Myocyte (in vitro differentiated cells): Measurements from ENCODE around the gene TRIM37. TPM values are rescaled to one million over a fixed set of nuclear protein-coding genes. Genes with fewer than 3 reads are reported as not detected.
A peak's percentile ranks its signal among the peaks of the same experiment; 100 is the strongest.
"Not testable (repeated sequence)": the region's sequence is repeated elsewhere in the genome, so short reads cannot be mapped to it uniquely, and the experiment has no call there.

Experiments
- DNase-seq: peaks from one replicate; pipeline ENCODE4 v3.0.0-alpha.2; 2012; ENCODE audit warnings: low read depth
- polyA plus RNA-seq: library from polyadenylated mRNA; unstranded; fragments of >200 nt; gene quantifications from one replicate; pipeline ENCODE4 v1.2.1, GENCODE V29; 2012; ENCODE audit warnings: missing spikeins
- total RNA-seq: library from RNA; depleted of rRNA; stranded (reverse); fragments of >200 nt; gene quantifications from 2 replicates; pipeline ENCODE4 v1.2.3, GENCODE V29; 2014

Gene TRIM37, protein sequence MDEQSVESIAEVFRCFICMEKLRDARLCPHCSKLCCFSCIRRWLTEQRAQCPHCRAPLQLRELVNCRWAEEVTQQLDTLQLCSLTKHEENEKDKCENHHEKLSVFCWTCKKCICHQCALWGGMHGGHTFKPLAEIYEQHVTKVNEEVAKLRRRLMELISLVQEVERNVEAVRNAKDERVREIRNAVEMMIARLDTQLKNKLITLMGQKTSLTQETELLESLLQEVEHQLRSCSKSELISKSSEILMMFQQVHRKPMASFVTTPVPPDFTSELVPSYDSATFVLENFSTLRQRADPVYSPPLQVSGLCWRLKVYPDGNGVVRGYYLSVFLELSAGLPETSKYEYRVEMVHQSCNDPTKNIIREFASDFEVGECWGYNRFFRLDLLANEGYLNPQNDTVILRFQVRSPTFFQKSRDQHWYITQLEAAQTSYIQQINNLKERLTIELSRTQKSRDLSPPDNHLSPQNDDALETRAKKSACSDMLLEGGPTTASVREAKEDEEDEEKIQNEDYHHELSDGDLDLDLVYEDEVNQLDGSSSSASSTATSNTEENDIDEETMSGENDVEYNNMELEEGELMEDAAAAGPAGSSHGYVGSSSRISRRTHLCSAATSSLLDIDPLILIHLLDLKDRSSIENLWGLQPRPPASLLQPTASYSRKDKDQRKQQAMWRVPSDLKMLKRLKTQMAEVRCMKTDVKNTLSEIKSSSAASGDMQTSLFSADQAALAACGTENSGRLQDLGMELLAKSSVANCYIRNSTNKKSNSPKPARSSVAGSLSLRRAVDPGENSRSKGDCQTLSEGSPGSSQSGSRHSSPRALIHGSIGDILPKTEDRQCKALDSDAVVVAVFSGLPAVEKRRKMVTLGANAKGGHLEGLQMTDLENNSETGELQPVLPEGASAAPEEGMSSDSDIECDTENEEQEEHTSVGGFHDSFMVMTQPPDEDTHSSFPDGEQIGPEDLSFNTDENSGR
- 67.5 and 75.0 TPM in 2 replicates for total RNA-seq
- polyA plus RNA-seq, result 19.3 TPM

GRCh38 chr17:59106463-59107305, at the start of gene TRIM37:
Gene TRIM37, minus strand, starts transcription at chr17:59106880. Its CDS starts 419 bp downstream, at chr17:59106461.
- peak; percentile 99 for DNase-seq

DNA sequence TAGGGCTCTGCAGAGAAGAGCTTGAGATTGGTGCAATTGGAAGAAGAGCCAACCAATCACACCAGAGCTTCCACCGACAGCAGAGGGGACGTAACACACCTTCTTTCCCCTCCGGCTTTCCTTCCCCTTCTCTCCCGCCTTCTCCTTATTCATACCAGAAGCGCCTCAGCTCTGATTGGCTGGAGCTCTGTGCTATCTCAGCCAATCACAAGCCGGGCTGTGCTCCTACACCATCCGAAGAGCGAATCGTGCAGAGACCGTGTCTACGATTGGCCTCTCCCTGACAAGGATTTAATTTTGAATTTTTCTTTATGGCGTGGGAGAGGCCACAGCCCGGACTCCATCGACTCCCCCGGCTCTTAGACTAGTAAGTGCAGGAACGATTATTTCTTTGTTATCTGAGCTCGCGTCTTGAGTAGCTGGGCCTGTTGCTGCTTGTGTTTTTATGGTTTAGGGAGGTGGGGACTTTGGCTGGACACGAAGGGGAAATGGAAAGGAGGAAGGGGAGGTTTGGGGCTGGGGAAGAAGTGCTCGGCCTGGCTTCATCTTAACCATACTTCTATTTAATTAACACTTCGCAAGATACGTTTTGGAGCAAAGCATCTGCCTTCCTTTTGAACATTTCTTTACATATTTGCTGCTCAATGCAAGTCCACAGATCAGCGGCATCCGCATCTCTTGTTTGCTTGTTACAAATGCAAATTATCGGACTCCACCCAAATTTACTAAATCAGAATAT, 48.9 kb upstream of the TRIM37 start, which contains the start of gene PRR11:
TSS of gene PRR11 (plus strand) at position 308 of the 739 bp plus-strand sequence. CDS start 14,007 bp downstream, outside the sequence.
- peak; percentile 100 for DNase-seq

DNA sequence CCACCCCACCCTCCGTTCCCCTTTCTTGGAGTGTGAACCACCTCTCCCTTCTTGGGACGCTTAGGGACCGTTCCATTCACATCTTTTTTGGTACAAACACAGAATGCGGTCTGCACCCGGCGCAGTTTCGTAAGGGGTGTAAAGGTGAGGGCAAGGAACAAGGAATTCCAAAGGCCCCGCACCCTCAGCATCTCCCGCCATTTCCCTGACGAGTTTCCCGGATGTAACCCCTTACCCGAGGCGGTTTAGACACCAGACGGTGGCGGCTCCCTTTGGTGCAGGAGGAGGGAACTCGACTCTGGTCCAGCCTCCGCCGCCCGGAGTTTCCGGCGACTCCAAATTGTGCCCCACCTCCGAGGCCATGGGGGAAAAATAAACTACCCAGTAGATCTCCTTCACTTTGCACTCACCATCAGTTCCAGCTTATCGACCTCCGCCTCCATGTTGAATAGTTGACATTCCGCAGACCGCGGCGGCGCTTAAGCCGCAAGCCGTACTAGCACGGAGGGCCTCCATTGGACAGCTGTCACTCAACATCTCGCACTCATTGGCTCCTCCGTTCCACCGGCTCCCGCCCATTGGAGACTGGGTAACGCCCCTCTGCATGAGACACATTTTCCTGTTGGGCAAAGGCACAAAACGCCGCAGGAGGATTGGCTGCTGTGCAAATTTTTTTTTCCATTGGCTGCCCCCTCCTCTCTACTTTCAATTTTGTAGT, 48.2 kb upstream of the TRIM37 start, which contains the start of gene SKA2:
TSS of gene SKA2 (minus strand) at position 466 of the 718 bp plus-strand sequence. CDS start at position 443, 23 bp downstream.
- DNase-seq, result no peak

DNA sequence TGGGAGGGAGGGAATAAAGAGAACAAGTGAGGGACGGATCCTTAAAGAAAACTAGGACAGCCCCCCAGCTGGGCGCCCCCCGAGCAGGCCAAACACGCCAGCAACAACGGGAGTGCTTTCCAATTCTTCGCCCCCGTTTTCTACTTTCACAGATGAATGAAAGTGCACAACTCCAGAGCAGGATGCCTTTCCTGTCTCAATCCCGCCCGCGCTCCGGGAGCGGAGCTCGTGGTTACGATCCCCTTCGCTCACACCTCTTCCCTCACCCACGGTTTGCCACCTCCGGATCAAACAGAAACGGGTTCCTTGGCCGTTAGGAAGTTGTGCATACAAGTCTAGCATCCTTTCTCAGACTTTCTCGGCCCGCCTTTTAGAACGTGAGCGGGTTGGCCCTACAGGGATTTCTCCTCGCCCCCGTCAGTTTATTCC, 47.6 kb upstream of the TRIM37 start:
- peak; percentile 49 for DNase-seq

- no peak for DNase-seq
Observed at GRCh38 chr17:59152925-59153324, 46.2 kb upstream of the TRIM37 start.

DNA sequence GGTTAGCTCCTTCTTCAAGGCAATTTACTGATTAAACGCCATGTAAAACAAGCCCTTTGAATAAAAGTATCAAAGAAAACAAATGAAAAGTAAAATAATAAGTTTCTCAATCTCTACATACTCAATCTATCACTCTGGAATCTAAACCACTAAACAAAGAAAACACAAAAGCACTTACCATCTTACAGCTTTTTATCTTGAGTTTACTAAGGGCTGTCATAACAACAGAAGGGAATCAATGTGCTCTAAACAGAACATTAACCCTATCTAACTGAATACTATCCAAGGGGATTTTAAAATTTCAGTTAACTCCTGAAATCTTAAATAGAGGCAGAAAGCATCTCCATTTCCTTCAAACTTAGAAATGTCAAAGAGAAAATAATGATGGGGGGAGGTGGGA, 44.9 kb upstream of the TRIM37 start:
- DNase-seq, result no peak

DNA sequence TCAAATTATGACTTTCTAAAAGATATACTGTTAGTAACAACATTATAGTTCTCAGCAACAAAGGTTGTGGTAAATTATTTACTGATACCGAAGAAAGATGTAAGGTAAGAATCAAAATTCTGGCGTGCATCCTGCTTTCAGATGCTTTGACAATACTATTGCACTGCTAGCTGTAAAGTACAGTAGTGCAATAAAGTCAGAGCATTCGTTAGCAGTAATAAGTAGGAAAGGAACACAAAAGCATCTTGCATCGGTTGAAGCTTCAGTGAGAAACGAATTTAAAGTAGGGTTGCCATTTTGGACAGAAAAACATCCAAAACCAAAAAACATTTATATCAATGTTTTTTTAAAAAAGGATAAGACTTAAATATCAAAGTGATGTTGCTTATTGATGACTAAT, 44.3 kb upstream of the TRIM37 start:
- DNase-seq, result no peak

DNA sequence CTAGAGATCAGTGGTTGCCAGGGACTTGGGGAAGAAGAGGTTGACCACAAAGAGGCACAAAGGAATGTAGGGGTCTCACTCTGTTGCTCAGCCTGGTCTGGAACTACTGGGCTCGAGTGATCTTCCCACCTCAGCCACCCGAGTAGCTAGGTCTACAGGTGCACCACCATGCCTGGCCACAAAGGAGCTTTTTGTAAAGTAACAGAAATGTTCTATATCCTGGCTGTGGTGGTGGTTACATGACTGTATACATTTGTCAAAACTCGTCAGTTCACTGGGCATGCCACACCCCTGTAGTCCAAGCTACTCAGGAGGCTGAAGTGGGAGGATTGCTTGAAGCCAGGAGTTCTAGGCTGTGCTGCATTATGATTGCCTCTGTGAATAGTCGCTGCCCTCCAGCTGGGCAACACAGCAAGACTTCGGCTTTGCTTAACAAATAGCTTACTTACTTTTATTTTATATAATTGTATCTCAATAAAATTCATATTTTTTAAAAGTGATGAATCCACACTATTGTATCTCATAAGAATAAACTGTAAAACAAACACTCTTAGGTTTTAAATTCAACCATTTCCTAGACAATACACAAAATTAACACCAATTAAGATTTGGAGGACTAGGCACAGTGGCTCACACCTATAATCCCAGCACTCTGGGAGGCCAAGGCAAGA, 43.3 kb upstream of the TRIM37 start:
- no peak for DNase-seq

- DNase-seq, result no peak
Observed at GRCh38 chr17:59149051-59149450, 42.4 kb upstream of the TRIM37 start.

- DNase-seq, result no peak
Observed at GRCh38 chr17:59145571-59146096, 39.0 kb upstream of the TRIM37 start.

GRCh38 chr17:59141860-59142259, 35.2 kb upstream of the TRIM37 start:
- DNase-seq, result no peak

GRCh38 chr17:59139939-59140338, 33.3 kb upstream of the TRIM37 start:
- DNase-seq, result no peak

GRCh38 chr17:59138339-59138738, 31.7 kb upstream of the TRIM37 start:
- not testable (repeated sequence) for DNase-seq

DNA sequence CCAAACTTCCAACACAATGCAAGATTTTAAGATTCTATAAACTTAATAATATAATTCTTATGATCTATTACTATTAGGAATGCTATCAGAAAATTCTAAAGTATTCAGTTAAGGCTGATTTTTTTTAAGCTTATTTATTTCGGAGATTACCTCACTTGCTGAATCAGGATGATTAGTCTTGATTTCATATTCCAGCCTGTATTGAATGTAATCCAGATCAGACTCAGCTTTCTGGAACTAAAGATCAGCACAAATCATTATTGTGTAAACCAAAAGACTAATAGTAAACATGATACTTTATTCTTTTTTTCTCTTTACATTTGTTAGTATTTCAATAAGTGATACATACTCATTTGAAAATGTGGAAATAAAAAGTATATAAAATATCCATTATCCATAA, 24.5 kb upstream of the TRIM37 start:
- DNase-seq, result no peak

DNA sequence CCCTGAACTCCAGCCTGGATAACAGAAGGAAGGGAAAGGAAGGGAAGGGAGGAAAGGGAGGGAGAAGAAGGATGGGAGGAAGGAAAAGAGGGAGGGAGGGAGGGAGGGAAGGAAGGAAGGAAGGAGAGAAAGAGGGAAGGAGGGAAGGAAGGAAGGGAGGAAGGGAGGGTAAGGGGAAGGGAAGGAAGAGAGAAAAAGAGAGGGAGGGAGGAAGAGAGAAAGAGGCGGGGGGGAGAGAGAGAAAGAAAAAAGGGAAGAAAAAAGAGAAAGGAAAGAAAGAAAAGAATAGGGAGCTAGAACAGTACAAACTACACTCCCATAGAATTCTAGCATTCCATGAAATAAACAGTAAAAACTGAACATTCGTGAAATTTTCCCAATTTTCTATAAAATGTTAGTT, 23.1 kb upstream of the TRIM37 start:
- no peak for DNase-seq

DNA sequence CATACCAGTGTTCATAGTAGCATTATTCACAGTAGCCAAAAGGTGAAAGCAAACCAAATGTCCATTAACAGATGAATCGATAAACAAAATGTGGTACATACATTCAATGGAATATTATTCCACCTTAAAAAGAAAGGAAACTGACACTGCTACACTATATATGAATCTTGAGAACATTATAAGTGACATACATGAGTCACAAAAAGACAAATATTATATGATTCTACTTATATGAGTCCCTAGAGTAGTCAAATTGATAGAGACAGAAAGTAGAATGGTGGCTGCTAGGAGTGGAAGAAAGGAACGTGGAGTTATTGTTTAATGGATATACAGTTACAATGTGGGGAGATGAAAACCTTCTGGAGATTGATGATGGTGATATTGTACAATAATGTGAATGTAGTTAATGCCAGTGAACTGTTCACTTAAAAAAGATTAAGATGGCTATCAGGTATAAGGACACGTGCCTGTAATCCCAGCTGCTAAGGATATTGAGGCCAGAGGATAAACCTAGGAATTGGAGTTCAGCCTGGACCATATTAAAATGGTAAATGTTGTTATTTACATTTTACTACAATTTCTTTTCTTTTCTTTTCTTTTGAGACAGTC, 20.2 kb upstream of the TRIM37 start:
- no peak for DNase-seq

DNA sequence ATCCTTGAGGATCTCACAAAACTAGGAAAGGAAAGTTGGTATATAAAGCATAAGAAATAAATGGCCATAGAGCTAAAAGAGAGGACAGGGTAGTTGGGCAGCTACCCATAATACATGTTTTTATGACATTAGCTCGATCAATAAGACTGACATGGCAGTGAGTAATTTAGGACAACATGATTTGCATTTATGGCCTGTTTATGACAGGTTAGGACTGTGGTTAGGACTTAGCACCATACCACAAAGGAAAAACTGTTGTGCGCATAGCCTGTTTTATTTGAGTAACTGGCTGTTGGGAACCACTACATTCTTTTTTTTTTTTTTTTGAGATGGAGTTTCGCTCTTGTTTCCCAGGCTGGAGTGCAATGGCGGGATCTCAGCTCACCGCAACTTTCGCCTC, 18.0 kb upstream of the TRIM37 start:
- DNase-seq, result no peak

GRCh38 chr17:59121901-59122480, 15.3 kb upstream of the TRIM37 start:
- peak; percentile 37 for DNase-seq
